HT-29 (cell line): ENCODE measurements around the gene MANBA. TPM values are rescaled to one million over a fixed set of nuclear protein-coding genes. Genes with fewer than 3 reads are reported as not detected.
"Not testable (repeated sequence)": the region's sequence is repeated elsewhere in the genome, so short reads cannot be mapped to it uniquely, and the experiment has no call there.

Experiments
- DNase-seq: peaks from one replicate; pipeline ENCODE4 v3.0.0-alpha.2; 2015; ENCODE audit warnings: low spot score
- total RNA-seq: library from RNA; depleted of rRNA; stranded (reverse); fragments of >200 nt; shearing (Covaris generic); gene quantifications from 2 replicates; pipeline ENCODE4 v1.2.3, GENCODE V29; 2014

Gene MANBA
- total RNA-seq, 1 experiment from 2014 or later: 18.9 TPM

GRCh38 chr4:102623622-102624021 is 137.1 kb downstream of the MANBA start:
- peak; percentile 45 for DNase-seq

- peak; percentile 91 for DNase-seq
Measured at GRCh38 chr4:102620697-102621497, 139.9 kb downstream of the MANBA start.

GRCh38 chr4:102619776-102620631 is 140.8 kb downstream of the MANBA start:
- peak; percentile 29 for DNase-seq

- not testable (repeated sequence) for DNase-seq
Measured at GRCh38 chr4:102619021-102619420, 141.7 kb downstream of the MANBA start.

GRCh38 chr4:102616636-102617035 is 144.1 kb downstream of the MANBA start:
- DNase-seq: no peak

GRCh38 chr4:102614801-102615200 is 146.0 kb downstream of the MANBA start:
- DNase-seq: no peak

GRCh38 chr4:102612824-102613366 is 147.9 kb downstream of the MANBA start:
- no peak for DNase-seq

- no peak for DNase-seq
Measured at GRCh38 chr4:102612210-102612609, 148.6 kb downstream of the MANBA start.

GRCh38 chr4:102610476-102610875 is 150.3 kb downstream of the MANBA start:
- DNase-seq: no peak

GRCh38 chr4:102610007-102610406 is 150.8 kb downstream of the MANBA start:
- DNase-seq: peak; percentile 49

GRCh38 chr4:102608190-102608589 is 152.6 kb downstream of the MANBA start:
- DNase-seq: no peak

- no peak for DNase-seq
Measured at GRCh38 chr4:102606846-102607450, 153.8 kb downstream of the MANBA start.

GRCh38 chr4:102606261-102606660 is 154.5 kb downstream of the MANBA start:
- no peak for DNase-seq

- DNase-seq: no peak
Measured at GRCh38 chr4:102604222-102604940, 156.4 kb downstream of the MANBA start.

GRCh38 chr4:102601586-102602227 is 159.1 kb downstream of the MANBA start:
- no peak for DNase-seq

- no peak for DNase-seq
Measured at GRCh38 chr4:102600689-102601088, 160.1 kb downstream of the MANBA start.

- DNase-seq: no peak
Measured at GRCh38 chr4:102599886-102600285, 160.9 kb downstream of the MANBA start.

- DNase-seq: no peak
Measured at GRCh38 chr4:102599455-102599854, 161.3 kb downstream of the MANBA start.

GRCh38 chr4:102598762-102599374 is 161.9 kb downstream of the MANBA start:
- DNase-seq: no peak

- DNase-seq: no peak
Measured at GRCh38 chr4:102598086-102598761, 162.5 kb downstream of the MANBA start.
